Neural progenitor cell (in vitro differentiated cells): Measurements from ENCODE around the gene CERT1. TPM values are rescaled to one million over a fixed set of nuclear protein-coding genes. Genes with fewer than 3 reads are reported as not detected.

Experiments used
- DNase-seq: peaks from one replicate; pipeline ENCODE4 v3.0.0-alpha.2; 2016; ENCODE audit warnings: low spot score
- H2AFZ ChIP-seq: fragments of 200-600 bp; sonication (generic); replicated peaks from 2 replicates; pipeline ENCODE4 v1.6.1; 2016; ENCODE audit warnings: antibody characterized with exemption
- H3F3A ChIP-seq: fragments of 200-600 bp; sonication (generic); 2 replicates; pipeline ENCODE4 v1.6.1; 2016; ENCODE audit warnings: antibody characterized with exemption, low read depth
- H3K27ac ChIP-seq: fragments of 200-600 bp; sonication (generic); 2 replicates; pipeline ENCODE4 v1.5.1; 2016; ENCODE audit warnings: mild to moderate bottlenecking
- H3K27me3 ChIP-seq: fragments of 200-600 bp; sonication (generic); 2 replicates; pipeline ENCODE4 v1.6.1; 2016; ENCODE audit warnings: mild to moderate bottlenecking, moderate library complexity
- H3K36me3 ChIP-seq: fragments of 200-600 bp; sonication (generic); 2 replicates; pipeline ENCODE4 v1.5.1; 2016
- H3K4me1 ChIP-seq: fragments of 200-600 bp; sonication (generic); 2 replicates; pipeline ENCODE4 v1.6.1; 2016; ENCODE audit warnings: mixed run types
- H3K4me2 ChIP-seq: fragments of 200-600 bp; sonication (generic); 2 replicates; pipeline ENCODE4 v1.6.1; 2016
- H3K4me3 ChIP-seq: fragments of 200-600 bp; sonication (generic); 2 replicates; pipeline ENCODE4 v1.5.1; 2016
- H3K79me2 ChIP-seq: fragments of 200-600 bp; sonication (generic); 2 replicates; pipeline ENCODE4 v1.6.1; 2016; ENCODE audit warnings: low read depth
- H3K9ac ChIP-seq: fragments of 200-600 bp; sonication (generic); 2 replicates; pipeline ENCODE4 v1.6.1; 2016
- H3K9me3 ChIP-seq: fragments of 200-600 bp; sonication (generic); 2 replicates; pipeline ENCODE4 v1.5.1; 2016; ENCODE audit warnings: low read depth
- H4K20me1 ChIP-seq: fragments of 200-600 bp; sonication (generic); 2 replicates; pipeline ENCODE4 v1.6.1; 2016; ENCODE audit warnings: low read depth
- H3K27ac Mint-ChIP-seq: 3 replicates; pipeline ENCODE4 v1.8.0; 2021; ENCODE audit warnings: mixed read lengths
- H3K27me3 Mint-ChIP-seq: 2 replicates; pipeline ENCODE4 v1.8.0; 2022; ENCODE audit warnings: low read depth, mild to moderate bottlenecking, inconsistent platforms, moderate library complexity, mixed read lengths; ENCODE audit not compliant: insufficient read depth
- H3K36me3 Mint-ChIP-seq: 3 replicates; pipeline ENCODE4 v1.8.0; 2021; ENCODE audit warnings: mixed read lengths
- H3K4me1 Mint-ChIP-seq: 3 replicates; pipeline ENCODE4 v1.8.0; 2021; ENCODE audit warnings: mixed read lengths
- H3K4me3 Mint-ChIP-seq: 3 replicates; pipeline ENCODE4 v1.8.0; 2021; ENCODE audit warnings: mild to moderate bottlenecking, moderate library complexity, mixed read lengths
- H3K9me3 Mint-ChIP-seq: 3 replicates; pipeline ENCODE4 v1.8.0; 2020; ENCODE audit warnings: mixed read lengths
- CTCF ChIP-seq: fragments of 200-600 bp; sonication (generic); IDR thresholded peaks from 2 replicates; pipeline ENCODE4 v1.5.1; 2017; ENCODE audit warnings: antibody characterized with exemption, mild to moderate bottlenecking
- EZH2 ChIP-seq: fragments of 200-600 bp; sonication (generic); IDR thresholded peaks from 2 replicates; pipeline ENCODE4 v1.6.1; 2017; ENCODE audit warnings: antibody characterized with exemption, mild to moderate bottlenecking, moderate library complexity
- EZH2phosphoT487 ChIP-seq: fragments of 200-600 bp; sonication (generic); IDR thresholded peaks from 2 replicates; pipeline ENCODE4 v1.6.1; 2017; ENCODE audit warnings: antibody characterized with exemption
- total RNA-seq: library from RNA; depleted of rRNA; stranded (reverse); fragments of >200 nt; gene quantifications from 2 replicates; pipeline ENCODE4 v1.2.3, GENCODE V29; 2015; ENCODE audit warnings: low replicate concordance

Gene CERT1
- total RNA-seq, 1 donor from 2014 or later: 50.4 TPM

DNA sequence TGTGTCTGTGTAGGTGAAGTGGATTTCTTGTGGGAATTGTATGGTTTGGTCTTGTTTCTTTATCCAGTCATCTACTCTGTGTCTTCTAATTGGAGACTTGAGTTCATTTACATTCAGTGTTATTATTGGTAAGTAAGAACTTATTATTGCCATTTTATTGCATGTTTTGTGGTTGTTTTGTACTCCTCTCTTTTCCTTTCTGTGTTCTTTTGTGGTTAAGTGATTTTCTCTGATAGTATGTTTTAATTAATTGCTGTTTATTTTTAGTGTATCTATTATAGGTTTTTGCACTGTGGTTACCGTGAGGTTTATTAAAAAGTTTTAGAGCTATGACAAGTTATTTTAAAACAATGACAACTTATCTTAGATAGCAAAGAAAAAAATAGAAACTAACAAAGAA lies 8.3 kb upstream of the CERT1 start:
- peaks cover 7% of the 10 kb centered on the region for H3K9me3 ChIP-seq
- H4K20me1 ChIP-seq: no peaks in the 10 kb centered on the region
- H3K36me3 ChIP-seq: no peaks in the 10 kb centered on the region
- no peak overlapping the region for H3K9ac ChIP-seq
- no peak overlapping the region for H3K4me3 ChIP-seq
- H3K9me3 Mint-ChIP-seq: peaks cover 55% of the 10 kb centered on the region
- no peak for DNase-seq
- H3K4me3 Mint-ChIP-seq: no peak overlapping the region
- H3K27me3 Mint-ChIP-seq: no peaks in the 10 kb centered on the region
- no peak overlapping the region for H3K27ac ChIP-seq
- no peaks in the 10 kb centered on the region for H3K27me3 ChIP-seq
- H2AFZ ChIP-seq: no peak overlapping the region
- no peak overlapping the region for H3K27ac Mint-ChIP-seq
- H3K36me3 Mint-ChIP-seq: peaks cover 39% of the 10 kb centered on the region
- H3K4me2 ChIP-seq: no peak overlapping the region
- H3F3A ChIP-seq: no peaks in the 10 kb centered on the region
- H3K79me2 ChIP-seq: peaks cover 85% of the 10 kb centered on the region
- peaks cover 7% of the 10 kb centered on the region for H3K4me1 ChIP-seq
- no peak for TF ChIP-seq EZH2phosphoT487
- TF ChIP-seq CTCF: no peak
- no peak for TF ChIP-seq EZH2
- no peaks in the 10 kb centered on the region for H3K4me1 Mint-ChIP-seq

DNA sequence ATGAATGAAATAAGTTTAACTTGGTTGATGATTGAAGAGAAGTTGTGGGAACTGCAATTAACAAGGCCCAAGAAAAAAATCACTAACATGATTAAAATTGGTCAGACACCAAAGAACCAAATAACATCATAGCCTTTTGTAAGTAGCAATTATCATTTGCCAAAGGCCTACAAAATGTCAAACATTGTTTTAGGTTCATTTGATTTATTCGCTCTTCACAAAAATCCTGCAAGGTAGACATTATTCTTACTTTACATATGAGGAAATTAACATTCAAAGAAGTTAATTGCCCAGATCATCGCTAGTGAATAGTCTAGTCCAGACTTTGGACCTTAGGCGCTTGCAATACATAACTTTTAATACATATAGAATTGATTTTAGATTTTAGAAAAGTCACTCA lies 2.9 kb upstream of the CERT1 start:
- Histone ChIP-seq H3K9ac (no peak overlapping the region), H3K27me3 (no peaks in the 10 kb centered on the region), H3K79me2 (peaks cover 86% of the 10 kb centered on the region), H3K4me2 (no peak overlapping the region), H4K20me1 (peaks cover 13% of the 10 kb centered on the region), H3F3A (peaks cover 3% of the 10 kb centered on the region), H3K4me3 (no peak overlapping the region), H3K27ac (no peak overlapping the region), H3K9me3 (no peaks in the 10 kb centered on the region), H3K4me1 (peaks cover 12% of the 10 kb centered on the region), H3K36me3 (no peaks in the 10 kb centered on the region), H2AFZ (no peak overlapping the region)
- Mint-ChIP-seq H3K36me3 (peaks cover 20% of the 10 kb centered on the region), H3K27me3 (no peaks in the 10 kb centered on the region), H3K4me3 (no peak overlapping the region), H3K9me3 (peaks cover 27% of the 10 kb centered on the region), H3K4me1 (peaks cover 22% of the 10 kb centered on the region), H3K27ac (no peak overlapping the region)
- no peak for DNase-seq
- TF ChIP-seq EZH2: no peak
- no peak for TF ChIP-seq CTCF
- no peak for TF ChIP-seq EZH2phosphoT487

GRCh38 chr5:75513841-75514240 lies 2.4 kb upstream of the CERT1 start:
- H3K27ac Mint-ChIP-seq: no peak overlapping the region
- H3K4me1 Mint-ChIP-seq: peaks cover 24% of the 10 kb centered on the region
- Histone ChIP-seq H3K79me2 (peaks cover 86% of the 10 kb centered on the region), H3K9ac (no peak overlapping the region), H2AFZ (no peak overlapping the region), H4K20me1 (peaks cover 13% of the 10 kb centered on the region), H3K4me1 (peaks cover 15% of the 10 kb centered on the region), H3K27ac (no peak overlapping the region), H3K27me3 (no peaks in the 10 kb centered on the region), H3F3A (peaks cover 3% of the 10 kb centered on the region), H3K4me3 (no peak overlapping the region), H3K9me3 (no peaks in the 10 kb centered on the region), H3K4me2 (no peak overlapping the region), H3K36me3 (no peaks in the 10 kb centered on the region)
- TF ChIP-seq EZH2phosphoT487 (no peak), CTCF (no peak), EZH2 (no peak)
- no peaks in the 10 kb centered on the region for H3K27me3 Mint-ChIP-seq
- no peak for DNase-seq
- H3K36me3 Mint-ChIP-seq: peaks cover 17% of the 10 kb centered on the region
- no peak overlapping the region for H3K4me3 Mint-ChIP-seq
- peaks cover 24% of the 10 kb centered on the region for H3K9me3 Mint-ChIP-seq
